ENCODE results near the gene MYL3.

MYL3 gene

DNA sequence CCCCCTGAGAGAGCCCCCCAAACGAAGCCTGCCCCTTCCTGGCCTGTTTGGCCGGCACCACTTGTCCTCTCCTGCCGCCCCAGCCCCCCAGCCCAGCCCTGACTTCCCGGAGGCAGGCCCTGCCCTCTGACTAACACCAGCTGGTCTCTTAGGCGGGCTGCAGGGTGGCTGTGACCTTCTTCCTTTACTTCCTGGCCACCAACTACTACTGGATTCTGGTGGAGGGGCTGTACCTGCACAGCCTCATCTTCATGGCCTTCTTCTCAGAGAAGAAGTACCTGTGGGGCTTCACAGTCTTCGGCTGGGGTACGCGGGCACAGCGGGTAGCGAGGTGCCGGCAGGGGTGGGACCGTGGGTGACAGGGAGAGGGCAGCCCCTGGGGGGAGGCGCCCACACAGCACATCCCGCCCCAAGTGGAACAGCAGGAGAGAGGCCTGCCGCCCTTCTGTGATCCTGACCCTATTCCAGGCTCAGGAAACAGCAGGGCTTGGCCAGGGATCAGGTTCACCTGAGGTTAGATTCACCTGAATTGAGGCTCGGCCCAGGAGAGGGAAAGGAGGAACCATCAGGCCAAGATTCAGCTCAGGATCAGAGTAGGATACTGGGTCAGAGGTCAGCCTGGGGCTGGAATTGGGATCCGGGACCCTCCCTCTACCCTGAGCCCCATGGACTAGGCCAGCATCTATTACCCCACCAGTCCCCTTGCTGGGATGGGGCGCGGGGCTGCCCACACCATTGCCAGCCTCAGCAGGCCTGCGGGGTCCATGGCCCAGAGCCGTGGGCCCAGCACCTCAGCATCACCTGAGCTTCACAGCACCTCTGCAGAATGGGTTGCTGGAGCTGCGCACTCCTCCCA is 36.1 kb upstream of the MYL3 start:
- no peak for DNase-seq (ENCODE audit: low read depth in 2 of 2)

DNA sequence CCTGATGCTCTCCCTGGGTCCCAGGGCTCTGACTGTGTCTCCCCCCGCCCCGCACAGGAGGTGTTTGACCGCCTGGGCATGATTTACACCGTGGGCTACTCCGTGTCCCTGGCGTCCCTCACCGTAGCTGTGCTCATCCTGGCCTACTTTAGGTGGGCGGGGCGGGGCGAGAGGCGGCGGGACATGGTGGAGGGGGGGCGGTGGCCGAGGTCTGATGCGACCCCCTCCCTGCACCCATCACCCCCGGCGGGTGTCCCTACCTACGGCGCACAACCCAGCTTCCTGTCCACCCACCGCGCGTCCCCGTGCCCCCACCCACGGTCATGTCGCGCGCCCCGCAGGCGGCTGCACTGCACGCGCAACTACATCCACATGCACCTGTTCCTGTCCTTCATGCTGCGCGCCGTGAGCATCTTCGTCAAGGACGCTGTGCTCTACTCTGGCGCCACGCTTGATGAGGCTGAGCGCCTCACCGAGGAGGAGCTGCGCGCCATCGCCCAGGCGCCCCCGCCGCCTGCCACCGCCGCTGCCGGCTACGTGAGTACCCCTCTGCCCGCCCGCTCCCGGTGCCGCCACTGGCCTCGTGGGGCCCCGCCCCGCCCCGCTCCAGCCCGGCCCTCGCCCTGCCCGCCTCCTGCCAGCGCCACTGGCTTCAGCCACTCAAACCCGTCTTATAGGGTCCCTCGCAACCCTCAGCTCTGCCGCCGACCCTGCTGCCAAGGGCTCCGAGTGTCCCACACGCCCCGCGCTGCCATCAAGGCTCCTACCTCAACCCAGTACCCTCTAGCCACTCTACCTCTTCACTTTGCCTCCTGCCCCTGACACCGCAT is 35.3 kb upstream of the MYL3 start:
- DNase-seq (ENCODE audit: low read depth in 2 of 2): no peak

DNA sequence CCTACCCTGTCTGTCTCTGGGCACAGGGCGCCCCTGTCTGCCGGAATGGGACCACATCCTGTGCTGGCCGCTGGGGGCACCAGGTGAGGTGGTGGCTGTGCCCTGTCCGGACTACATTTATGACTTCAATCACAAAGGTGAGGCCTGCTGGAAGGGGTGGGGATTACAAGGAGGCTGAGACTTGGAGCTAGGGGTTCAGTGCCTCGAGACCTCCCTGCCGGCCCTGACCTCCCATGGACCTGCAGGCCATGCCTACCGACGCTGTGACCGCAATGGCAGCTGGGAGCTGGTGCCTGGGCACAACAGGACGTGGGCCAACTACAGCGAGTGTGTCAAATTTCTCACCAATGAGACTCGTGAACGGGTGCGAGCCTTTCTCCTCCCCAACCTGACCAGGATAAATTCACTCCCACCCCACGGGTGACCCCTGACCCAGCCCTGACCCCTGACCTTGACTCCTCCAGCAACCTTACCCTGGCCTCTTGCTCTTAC is 34.6 kb upstream of the MYL3 start:
- no peak for DNase-seq (ENCODE audit: low read depth in 2 of 2)

DNA sequence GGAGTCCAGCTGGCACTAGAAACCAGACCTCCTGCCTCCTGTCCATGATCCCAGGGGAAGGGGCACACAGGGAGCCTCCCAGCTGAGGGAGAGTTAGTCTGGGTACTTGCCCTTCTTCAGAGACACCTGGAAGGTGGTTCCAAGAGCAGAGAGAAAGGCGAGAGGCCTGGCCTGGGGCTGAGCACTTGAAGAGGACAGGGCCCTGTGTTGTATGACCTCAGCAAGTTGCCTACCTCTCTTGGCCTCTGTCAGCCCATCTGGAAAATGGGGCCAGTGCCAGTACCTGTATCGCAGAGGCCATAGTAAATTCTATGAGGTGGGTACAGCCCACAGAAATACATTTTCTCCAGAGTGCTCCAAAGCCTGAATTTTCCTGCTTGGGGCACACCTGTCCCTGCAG is 33.8 kb upstream of the MYL3 start:
- DNase-seq (ENCODE audit: low read depth in 2 of 2): no peak

DNA sequence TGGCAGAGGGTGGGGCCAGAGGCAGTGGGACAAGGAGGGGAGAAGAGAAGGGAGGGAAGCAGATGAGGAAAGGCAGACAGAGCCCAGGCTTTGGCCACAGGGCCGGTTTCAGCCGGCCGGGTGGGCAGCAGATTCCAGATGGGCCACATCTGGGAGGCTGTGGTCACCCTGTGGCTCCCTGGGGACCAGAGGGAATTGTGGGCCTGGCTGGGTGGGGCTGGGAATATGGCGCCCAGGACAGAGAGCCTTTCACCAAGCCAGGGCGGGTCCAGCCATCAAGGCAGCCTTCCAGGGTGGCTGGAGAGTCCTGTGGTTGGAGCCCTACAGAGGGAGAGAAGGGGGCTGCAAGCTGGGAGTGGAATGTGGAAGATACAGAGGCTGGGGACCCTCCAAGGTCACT is 33.1 kb upstream of the MYL3 start:
- no peak for DNase-seq (ENCODE audit: low read depth in 2 of 2)

DNA sequence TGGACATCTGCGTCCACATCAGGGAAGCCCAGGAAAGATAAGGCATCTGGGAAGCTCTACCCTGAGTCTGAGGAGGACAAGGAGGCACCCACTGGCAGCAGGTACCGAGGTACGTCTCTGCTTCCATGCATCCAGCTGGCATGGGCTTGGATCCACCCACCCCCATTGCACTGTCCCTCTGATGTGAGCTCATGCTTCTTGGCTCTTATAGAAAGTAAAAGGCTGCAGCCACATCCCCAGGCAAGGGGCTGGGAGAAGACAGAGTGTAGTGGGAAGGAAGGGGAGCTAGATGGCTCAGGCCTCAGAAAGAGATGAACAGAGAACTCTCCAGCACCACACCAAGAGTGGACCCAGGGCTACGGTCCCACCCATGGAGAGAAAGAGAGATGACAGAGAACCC is 32.5 kb upstream of the MYL3 start:
- DNase-seq (ENCODE audit: low read depth in 2 of 2): no peak

DNA sequence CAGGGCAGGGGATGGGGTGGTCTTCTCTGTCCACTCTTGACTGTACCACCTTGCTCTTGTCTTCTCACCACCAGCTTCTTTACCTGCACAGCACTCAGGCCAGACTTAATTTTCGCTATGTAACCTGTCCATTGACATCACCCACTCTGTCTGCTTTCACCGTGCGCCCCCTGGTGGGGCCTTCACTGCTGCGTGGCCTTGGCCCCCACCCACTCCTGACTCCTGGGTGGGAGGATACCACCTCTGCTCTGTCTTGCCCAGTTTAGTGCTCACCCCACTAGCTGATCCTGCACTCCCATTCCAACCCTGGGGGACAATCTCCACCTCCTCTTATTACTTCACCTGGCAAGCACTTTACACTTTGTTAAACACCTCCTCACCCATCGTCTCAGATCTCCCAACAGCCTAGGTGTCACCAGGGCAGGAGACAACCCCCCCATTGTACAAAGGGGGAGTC is 32.0 kb upstream of the MYL3 start:
- DNase-seq (ENCODE audit: low read depth in 2 of 2): peak; percentile 64 to 73

DNA sequence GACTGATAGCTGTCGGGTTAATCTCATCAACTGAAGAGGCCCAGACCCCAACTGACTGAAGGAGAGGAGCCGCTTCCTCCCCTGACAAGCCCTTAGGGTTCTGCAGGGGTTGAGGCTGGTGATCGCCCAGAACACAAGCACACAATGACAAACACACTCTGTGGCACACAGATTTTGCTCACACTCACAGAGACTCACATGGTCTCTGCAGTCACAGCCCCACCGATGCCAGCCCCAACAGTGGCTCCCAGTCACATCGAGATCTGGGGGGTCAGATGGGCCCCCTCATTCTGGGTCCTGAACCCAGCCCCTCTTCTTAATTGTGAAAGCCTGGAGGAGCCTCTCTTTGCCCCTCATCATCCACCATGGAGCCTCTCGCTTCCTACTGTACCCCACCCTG is 31.0 kb upstream of the MYL3 start:
- no peak for DNase-seq (ENCODE audit: low read depth in 2 of 2)

DNA sequence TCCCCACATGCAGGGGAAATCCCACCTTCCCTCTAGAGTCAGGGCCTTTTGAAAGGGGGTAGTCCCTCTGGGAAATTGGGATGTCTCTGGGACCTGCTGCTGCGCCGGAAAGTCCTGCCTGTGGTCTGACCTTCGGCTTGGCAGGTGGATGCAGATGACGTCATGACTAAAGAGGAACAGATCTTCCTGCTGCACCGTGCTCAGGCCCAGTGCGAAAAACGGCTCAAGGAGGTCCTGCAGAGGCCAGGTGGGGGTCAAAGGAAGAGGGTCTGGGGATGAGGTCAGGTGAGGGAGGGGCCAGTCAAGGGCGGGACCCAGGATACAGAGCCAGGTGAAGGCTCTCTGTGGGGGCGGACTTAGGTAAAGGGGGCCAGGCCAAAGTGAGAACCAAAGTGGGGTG is 30.5 kb upstream of the MYL3 start:
- no peak for DNase-seq (ENCODE audit: low read depth in 2 of 2)

DNA sequence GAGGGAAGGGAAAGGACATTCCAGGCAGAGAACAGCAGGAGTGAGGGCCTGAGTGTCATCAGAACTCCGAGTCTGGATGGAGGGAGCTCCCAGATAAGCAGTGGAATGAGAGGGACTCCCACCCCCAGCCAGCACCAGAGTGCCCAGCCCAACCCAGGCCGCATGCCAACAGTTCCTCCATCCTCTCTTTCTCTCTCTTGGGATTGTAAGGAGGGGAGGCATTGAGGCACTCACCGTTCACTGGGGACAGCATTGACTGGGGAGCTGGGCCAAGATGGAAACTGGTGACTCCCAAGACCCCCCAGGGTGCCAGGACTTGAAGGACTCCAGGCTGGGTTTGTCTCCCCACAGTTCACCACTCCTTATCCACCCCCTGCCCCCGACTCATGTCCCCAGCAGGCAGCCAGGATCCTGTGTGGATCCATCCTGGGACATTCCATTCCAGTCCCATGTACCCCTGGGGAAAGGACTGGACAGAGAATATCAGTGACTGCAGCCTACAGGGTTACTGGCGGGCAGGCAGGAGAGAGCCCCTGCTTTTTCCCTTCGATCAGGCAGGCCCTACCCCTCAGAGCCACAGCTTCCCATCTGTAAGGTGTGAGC is 30.0 kb upstream of the MYL3 start:
- DNase-seq (ENCODE audit: low read depth in 2 of 2): no peak

DNA sequence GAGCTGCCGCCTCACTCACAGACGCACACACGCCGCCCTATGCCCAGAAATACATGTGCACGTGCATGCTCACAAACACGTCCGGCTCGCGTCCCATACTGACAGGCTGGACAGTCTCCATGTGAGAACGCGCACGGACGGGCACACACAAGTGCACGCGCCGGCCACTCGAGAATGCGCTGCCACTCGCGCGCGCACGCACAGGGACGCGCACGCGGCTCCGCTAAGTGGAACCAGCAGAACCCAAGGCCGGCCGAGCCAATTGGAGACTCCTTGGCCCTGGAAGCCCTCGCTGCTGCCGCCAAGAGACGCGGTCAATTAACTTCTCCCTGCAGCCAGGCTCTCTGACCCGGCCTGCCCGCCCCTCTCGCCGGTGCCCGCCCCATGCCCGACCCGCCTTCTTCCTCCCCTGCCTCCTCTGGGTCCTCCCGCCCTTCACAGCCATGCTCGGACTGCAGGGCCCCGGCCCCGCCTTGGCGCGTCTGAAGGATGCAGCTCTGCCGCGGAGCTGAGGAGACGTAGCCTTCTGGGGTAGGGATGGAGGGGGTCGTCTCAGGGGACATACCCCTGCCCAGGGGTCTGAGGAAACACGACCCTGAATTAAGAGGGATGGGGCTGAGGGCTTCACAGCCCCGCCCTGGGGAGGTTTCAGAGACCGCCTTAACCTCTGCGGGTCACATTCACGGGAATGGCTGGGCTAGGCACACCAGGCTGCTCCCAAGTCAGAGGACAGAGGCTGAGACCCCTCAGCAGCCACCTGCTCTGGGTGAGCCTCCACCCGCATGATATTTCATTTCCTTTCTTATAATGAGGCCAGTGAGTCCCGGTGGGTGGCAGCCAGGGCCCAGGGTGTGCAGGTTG is 29.3 kb upstream of the MYL3 start:
- DNase-seq (ENCODE audit: low read depth in 2 of 2): no peak

DNA sequence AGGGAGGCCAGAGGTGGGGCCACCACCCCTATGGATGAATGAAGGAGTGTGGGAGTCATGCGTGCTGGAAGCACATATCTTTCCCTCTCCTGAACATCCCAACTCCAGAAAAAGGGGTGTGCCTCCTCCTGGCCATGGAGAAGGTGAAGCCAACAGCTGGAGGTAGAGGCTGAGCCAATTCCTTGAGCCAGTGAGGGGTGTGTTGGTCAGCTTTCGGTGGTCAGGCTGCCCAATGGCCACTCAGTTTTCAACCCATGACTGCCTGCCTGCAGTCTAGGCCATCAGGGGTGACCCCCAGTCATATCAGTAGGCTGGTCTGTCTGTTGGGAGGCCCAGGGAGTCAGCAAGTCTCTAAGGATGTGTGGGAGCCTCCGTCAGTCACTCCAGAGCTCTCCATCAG is 27.9 kb upstream of the MYL3 start:
- no peak for DNase-seq (ENCODE audit: low read depth in 2 of 2)

DNA sequence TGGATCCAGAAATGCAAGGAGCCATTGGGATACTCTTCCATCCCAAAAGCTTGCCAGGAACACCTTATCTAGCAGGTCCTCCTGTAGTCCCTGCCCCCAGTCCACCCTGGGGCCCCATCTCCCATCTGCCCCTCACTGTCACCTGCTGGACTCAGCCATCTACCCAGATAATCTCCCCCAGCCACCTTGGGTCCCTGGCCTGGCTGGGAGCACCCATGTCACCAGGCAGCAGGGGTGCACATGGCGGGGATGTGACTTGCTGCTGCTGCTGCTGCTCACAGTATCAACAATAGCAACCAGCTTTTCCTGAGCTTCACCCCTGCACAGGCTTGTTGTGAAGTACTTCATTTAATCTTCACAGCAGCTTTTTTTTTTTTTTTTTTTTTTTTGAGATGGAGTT is 26.9 kb upstream of the MYL3 start:
- no peak for DNase-seq (ENCODE audit: low read depth in 2 of 2)

DNA sequence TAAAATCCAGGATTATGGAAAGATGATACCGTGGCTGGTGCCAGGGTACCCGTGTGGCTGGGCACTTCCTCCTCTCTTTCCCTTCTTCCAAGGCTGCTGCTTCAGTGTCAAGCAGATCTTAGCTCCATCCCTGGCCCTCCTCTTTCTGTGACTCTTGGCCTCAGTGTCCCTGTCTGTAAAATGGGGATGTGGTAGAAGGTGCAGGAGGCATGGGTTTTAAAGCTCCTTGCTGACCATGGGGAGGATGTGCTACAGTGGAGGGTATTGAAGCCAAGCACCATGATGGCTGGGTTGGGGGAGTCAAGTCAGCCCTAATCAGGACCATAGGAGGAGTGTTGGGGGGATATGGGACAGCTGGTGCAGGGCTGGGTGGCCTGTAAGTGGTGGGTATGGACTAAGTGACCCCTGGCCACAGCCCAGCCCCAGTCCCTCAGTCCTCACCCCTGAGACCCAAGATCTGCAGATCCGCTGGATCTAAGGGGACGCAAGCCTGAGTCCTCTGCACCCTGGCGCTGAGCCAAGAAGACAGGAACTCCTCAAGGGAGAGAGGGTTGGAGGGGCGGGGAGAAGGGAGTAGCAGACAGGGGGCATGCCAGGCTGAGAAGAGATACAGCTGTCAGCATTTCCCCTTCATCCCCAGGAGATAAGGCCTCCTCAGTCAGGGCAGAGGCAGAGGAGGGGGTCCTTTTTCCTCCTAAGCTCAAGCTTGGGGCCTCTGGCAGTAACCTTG is 26.3 kb upstream of the MYL3 start:
- DNase-seq (ENCODE audit: low read depth in 2 of 2): no peak

DNA sequence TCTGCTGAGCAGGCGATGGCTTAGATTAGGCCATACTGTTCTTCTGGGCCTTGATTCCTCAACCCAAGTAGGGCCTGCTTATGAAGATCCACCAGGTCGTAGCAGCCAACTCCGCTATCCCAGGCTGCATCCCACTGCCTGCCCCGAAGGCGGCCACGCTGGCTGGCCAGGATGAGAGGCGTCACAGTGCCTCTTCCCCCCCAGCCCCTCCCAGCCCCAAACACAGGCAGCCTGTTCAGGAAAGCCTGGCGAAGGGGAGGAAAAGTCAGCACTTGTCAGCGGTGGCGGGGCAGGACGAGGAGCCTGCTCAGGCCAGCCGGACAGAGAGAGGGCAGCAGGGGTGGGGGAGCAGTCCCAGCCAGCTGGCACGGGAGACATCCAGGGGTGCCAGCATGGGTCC is 25.5 kb upstream of the MYL3 start:
- no peak for DNase-seq (ENCODE audit: low read depth in 2 of 2)

DNA sequence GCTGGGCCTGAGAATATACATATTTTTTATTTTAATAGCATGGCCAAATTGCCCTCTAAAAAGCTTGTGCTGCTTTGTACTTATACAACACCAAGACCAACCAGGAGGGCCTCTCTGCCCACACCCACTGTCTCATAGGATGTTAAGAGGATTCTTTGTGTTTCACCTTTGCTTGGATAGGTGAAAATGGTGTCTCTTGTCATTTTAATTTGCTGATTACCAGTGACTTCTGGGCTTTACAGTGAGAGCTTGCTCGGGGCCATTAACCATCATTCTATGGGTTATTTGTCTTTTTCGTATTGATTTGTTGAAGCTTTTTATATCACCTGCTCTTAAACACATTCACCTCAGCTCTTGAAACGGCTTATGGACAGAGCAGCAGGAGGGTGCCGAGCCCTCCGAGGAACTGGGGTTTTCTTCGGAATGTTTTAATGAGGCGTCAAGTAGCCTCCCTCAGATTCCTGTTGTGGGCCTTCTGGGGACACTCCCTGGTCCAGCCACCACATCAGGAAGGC is 24.8 kb upstream of the MYL3 start:
- no peak for DNase-seq (ENCODE audit: low read depth in 2 of 2)

DNA sequence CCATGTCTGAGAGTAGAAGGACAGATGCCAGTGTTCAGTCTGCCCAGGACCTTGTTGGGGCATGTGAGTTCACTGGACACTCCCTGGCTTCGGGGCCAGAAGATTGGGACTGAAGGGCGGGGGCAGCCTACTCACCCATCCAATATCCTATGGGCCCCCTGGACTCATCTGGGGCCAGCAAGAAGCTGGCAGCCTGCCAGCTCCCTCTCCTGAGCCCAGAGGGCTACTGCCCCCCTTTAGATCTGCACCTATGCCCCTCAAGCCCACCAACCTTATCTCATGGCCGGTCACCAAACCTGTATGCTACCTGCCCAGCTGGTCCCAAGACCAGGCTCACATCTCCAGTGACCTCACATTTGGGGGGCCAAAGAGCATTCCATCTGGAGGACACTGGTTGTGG is 22.4 kb upstream of the MYL3 start:
- DNase-seq (ENCODE audit: low read depth in 2 of 2): no peak

DNA sequence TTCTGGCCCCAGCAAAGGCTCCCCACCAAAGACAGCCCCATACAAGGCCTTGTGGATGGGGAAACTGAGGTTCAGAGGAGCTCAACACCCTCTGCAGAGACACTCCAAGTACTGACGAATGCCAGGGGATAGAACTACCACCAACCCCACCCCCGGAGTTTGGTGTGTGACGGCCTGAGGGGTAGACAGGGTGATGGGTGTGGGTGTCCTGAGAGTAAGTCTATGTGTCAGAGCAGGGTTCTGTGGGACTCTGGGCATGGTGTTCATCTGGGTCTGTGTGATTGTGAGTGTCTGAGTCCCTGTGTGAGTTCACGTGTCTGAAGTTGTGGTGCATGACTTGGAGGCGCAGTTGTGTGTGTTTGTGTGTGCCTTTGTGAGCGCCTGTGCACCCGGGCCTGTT is 21.7 kb upstream of the MYL3 start:
- no peak for DNase-seq (ENCODE audit: low read depth in 2 of 2)

DNA sequence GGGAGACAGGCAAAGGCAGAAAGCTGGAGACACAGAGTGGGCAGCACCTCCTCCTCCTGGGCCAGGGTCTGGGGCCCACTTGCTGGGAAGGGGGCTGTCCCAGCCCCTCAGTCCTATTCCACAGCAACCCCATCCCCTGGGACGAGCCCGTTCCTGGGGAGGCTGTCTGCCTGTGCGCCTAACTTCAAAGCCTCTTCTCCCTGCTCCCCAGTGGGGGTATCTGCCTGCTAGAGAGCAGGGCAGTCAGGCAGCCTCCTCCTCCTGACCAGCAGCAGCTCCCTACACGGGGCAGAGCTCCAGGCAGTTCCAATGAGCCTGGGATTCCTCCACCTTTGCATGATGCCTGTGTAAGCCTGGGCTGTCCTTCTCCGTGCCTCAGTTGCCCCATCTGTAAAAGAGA is 21.2 kb upstream of the MYL3 start:
- DNase-seq (ENCODE audit: low read depth in 2 of 2): no peak

DNA sequence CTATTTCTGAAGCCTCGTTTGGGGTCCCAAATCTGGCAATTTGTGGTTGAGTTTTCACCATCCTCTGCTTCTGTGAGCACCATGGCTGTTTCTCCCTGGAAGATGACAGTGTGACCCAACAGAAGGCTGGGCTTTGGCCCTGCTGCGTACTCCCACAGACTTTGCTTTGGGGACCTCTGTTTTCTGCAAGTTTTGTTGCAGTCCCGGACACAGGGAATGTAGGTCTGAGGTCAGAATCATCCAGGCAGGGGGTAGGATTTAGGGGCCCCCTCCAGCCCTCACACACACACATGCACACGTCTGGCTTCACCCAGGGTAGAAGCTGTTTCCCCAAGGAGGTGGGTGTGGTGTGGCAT is 20.6 kb upstream of the MYL3 start:
- no peak for DNase-seq (ENCODE audit: low read depth in 2 of 2)

Data from stimulated activated CD8-positive, alpha-beta memory T cell treated with anti-CD3 and anti-CD28 coated beads, Interleukin-2, amount 100 ng/mL, for 48 hours (primary cell).